Measurements from ENCODE around the gene BEGAIN. TPM values are rescaled to one million over a fixed set of nuclear protein-coding genes. Genes with fewer than 3 reads are reported as not detected.

The BEGAIN gene
- total RNA-seq, 4 donors from 2014 or later = 0.68 to 2.8 (median 1.1) TPM

DNA sequence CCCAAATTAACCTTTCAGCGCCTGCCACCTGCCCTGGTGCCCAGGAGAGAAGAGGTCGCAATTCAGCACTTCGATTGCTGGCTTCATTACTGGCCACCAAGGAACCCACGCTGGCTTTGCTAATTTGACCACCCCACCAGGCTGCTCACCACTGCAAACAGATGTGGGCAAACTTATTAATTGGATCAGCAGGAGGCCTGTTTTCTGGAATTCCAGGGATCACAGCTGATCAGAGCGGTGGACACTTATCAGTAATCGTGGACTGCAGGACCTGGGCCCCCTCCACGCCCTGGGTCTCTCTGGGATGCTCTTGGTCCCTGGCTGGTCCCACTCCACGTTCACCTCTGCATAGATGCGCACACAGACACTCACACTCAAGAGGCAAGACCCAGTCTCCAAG lies 27.8 kb downstream of the BEGAIN start:
- Histone ChIP-seq H3K27me3 (peaks cover 8% of the 10 kb centered on the region), H3K36me3 (no peaks in the 10 kb centered on the region), H3K4me1 (peaks cover 6% of the 10 kb centered on the region), H3K9me3 (no peaks in the 10 kb centered on the region), H3K27ac (no peak overlapping the region), H3K4me3 (no peak overlapping the region)
- TF ChIP-seq POLR2AphosphoS5 (IDR thresholded peaks at IDR 0.05) (no peak), POLR2A (IDR thresholded peaks at IDR 0.05) (no peak), EP300 (IDR thresholded peaks at IDR 0.05) (no peak)
- TF ChIP-seq, protein P1, sequence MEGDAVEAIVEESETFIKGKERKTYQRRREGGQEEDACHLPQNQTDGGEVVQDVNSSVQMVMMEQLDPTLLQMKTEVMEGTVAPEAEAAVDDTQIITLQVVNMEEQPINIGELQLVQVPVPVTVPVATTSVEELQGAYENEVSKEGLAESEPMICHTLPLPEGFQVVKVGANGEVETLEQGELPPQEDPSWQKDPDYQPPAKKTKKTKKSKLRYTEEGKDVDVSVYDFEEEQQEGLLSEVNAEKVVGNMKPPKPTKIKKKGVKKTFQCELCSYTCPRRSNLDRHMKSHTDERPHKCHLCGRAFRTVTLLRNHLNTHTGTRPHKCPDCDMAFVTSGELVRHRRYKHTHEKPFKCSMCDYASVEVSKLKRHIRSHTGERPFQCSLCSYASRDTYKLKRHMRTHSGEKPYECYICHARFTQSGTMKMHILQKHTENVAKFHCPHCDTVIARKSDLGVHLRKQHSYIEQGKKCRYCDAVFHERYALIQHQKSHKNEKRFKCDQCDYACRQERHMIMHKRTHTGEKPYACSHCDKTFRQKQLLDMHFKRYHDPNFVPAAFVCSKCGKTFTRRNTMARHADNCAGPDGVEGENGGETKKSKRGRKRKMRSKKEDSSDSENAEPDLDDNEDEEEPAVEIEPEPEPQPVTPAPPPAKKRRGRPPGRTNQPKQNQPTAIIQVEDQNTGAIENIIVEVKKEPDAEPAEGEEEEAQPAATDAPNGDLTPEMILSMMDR (IDR thresholded peaks at IDR 0.05) = no peak
- no peak for DNase-seq (ENCODE audit: low spot score in 2 of 2)
- 97% methylated on average over 6 of the region's 9 CpGs for WGBS

DNA sequence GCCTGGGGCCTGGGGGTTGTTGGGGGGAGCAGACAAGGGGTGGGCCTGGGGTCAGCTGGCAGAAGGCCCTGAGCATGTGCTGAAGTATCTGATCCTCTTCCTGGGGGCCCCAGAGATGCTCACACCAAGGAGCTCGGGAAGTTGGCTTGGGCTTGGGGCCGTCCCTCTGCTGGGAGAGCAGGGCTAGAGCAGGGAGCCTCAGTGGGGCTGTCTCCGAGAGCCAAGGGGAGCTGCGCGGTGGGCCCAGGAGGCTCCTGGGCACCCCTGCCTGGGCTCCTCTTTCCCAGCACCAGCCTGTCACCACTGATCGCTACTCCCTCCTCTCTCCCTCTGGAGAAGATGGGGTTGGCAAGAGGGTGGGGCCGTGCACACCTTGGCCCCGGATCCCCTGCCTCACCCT lies 28.3 kb downstream of the BEGAIN start:
- no peaks in the 10 kb centered on the region for H3K9me3 ChIP-seq

DNA sequence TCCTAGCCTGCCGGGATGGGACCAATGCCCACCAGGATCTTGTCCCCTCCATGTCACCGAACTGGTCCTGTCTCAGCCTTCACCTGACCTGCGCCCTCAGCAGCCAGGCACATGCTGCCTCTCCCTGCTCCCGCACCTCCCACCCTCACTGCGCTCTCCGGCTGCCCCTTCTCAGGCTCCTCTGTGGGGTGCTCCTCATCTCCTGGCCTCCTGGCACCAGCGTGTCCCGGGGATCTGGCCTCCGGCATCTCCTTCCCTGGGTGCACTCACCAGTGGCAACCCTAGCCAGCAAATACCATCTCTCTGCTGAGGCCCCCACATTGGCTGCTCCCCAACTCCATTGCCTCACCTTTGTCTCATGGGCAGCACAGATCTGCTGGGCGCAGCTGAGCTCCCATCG lies 29.0 kb downstream of the BEGAIN start:
- Histone ChIP-seq H3K4me3 (no peak overlapping the region), H3K9me3 (no peaks in the 10 kb centered on the region)

More for the DNA sequence above, 28.3 kb downstream of the BEGAIN start:
- WGBS = no CpG with 5 or more reads among the region's 8 CpGs
- DNase-seq (ENCODE audit: low spot score in 2 of 2) = no peak
- TF ChIP-seq EP300 (IDR thresholded peaks at IDR 0.05) = no peak
- no peak for TF ChIP-seq POLR2AphosphoS5 (IDR thresholded peaks at IDR 0.05)
- no peak for TF ChIP-seq POLR2A (IDR thresholded peaks at IDR 0.05)
- TF ChIP-seq, protein P1 (IDR thresholded peaks at IDR 0.05) = no peak
- H3K27ac ChIP-seq = no peak overlapping the region
- no peaks in the 10 kb centered on the region for H3K36me3 ChIP-seq
- H3K4me1 ChIP-seq = peaks cover 10% of the 10 kb centered on the region
- H3K4me3 ChIP-seq = no peak overlapping the region
- peaks cover 8% of the 10 kb centered on the region for H3K27me3 ChIP-seq

DNA sequence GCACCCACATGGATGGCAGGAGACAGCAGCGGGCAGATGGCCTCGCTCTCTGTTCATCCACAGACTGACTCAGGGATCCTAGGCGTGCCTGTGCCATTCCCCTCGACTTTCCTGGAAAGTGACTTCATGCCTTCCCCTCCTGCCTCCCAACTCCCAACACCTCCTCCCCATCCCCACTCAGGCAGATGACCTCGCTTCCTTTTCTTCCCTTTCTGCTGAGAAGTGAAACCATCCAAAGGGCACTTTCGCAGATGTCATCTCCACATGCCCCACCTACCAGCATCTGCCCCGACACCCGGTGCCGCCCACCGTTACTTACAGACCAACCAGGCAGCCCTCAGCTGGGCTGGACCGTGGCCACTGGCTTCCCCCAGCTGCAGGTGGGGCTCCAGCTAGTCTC lies 29.6 kb downstream of the BEGAIN start:
- Histone ChIP-seq H3K4me1 (peaks cover 10% of the 10 kb centered on the region), H3K4me3 (no peak overlapping the region), H3K27ac (no peak overlapping the region), H3K36me3 (no peaks in the 10 kb centered on the region), H3K9me3 (no peaks in the 10 kb centered on the region), H3K27me3 (peaks cover 8% of the 10 kb centered on the region)
- TF ChIP-seq, protein P1 (IDR thresholded peaks at IDR 0.05) = no peak
- TF ChIP-seq EP300 (IDR thresholded peaks at IDR 0.05) (no peak), POLR2AphosphoS5 (IDR thresholded peaks at IDR 0.05) (no peak), POLR2A (IDR thresholded peaks at IDR 0.05) (no peak)
- DNase-seq (ENCODE audit: low spot score in 2 of 2) = no peak
- WGBS = 54% methylated on average over 11 of the region's 11 CpGs

More for the DNA sequence above, 29.0 kb downstream of the BEGAIN start:
- TF ChIP-seq POLR2AphosphoS5 (IDR thresholded peaks at IDR 0.05) (no peak), EP300 (IDR thresholded peaks at IDR 0.05) (no peak)
- TF ChIP-seq, protein P1 (IDR thresholded peaks at IDR 0.05) = no peak
- Histone ChIP-seq H3K4me1 (peaks cover 10% of the 10 kb centered on the region), H3K27ac (no peak overlapping the region), H3K27me3 (peaks cover 8% of the 10 kb centered on the region), H3K36me3 (no peaks in the 10 kb centered on the region)
- WGBS = 85% methylated on average over 11 of the region's 11 CpGs
- DNase-seq (ENCODE audit: low spot score in 2 of 2) = no peak

DNA sequence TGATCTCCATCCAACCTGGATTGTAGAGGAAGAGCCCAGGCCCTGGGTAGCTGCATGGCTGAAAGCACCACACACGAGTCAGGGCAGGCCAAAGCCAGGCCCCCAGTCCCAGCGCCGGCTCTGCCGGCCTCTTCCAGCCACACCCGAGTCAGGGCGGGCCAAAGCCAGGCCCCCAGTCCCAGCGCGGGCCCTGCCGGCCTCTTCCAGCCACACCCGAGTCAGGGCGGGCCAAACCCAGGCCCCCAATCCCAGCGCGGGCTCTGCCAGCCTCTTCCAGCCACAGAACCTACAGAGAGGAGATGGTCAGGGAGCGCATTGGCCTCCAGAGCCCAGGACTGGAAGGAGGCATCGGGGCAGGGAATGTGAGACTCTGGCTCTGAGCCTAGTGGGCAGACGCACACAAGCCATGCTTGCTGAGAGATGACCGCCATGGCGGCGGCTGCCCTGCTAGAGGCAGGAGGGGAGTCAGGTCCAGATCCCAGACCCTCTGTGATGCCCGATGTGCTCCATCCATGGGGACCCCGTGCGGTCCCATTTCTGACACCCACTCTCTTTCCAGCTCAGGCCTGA lies 30.2 kb downstream of the BEGAIN start:
- no peak overlapping the region for H3K4me3 ChIP-seq
- no peak for DNase-seq (ENCODE audit: low spot score in 2 of 2)
- WGBS = 92% methylated on average over 5 of the region's 22 CpGs
- H3K27ac ChIP-seq = no peak overlapping the region
- H3K9me3 ChIP-seq = no peaks in the 10 kb centered on the region
- TF ChIP-seq, protein P1 (IDR thresholded peaks at IDR 0.05) = no peak
- TF ChIP-seq POLR2A (IDR thresholded peaks at IDR 0.05) (no peak), EP300 (IDR thresholded peaks at IDR 0.05) (no peak), POLR2AphosphoS5 (IDR thresholded peaks at IDR 0.05) (no peak)
- peaks cover 4% of the 10 kb centered on the region for H3K27me3 ChIP-seq
- peaks cover 10% of the 10 kb centered on the region for H3K4me1 ChIP-seq
- no peaks in the 10 kb centered on the region for H3K36me3 ChIP-seq

All from suprapubic skin (tissue), 4 donors.